Adrenal gland (tissue), 12 donors: ENCODE measurements around the gene TMIGD1. TPM values are rescaled to one million over a fixed set of nuclear protein-coding genes. Genes with fewer than 3 reads are reported as not detected.

Experiments
- DNase-seq, 7 donors: peaks; one replicate each; pipeline ENCODE4 v3.0.0-alpha.2; 2019 to 2020
- H3K27ac ChIP-seq, 5 donors: fragments of 200-600 bp; sonication (generic) in 4 of 5; 1 replicate in 3 of 5; 2 replicates in 2 of 5; pipeline versions ENCODE4 v1.5.1 to v1.8.0; 2016 to 2020; ENCODE audit warnings: mild to moderate bottlenecking in 1 of 5
- H3K27me3 ChIP-seq: fragments of 200-600 bp; 2 replicates; pipeline ENCODE4 v1.8.0; 2021
- H3K36me3 ChIP-seq, 2 donors: fragments of 200-600 bp; replicated peaks in 1 of 2; 1 replicate in 1 of 2; 2 replicates in 1 of 2; pipeline versions ENCODE4 v1.5.1 to v1.8.0; 2018 to 2022
- H3K4me1 ChIP-seq, 2 donors: fragments of 200-600 bp; replicated peaks in 1 of 2; 1 replicate in 1 of 2; 2 replicates in 1 of 2; pipeline versions ENCODE4 v1.5.1 to v1.8.0; 2018 to 2021
- H3K4me3 ChIP-seq, 4 donors: fragments of 200-600 bp; sonication (generic) in 3 of 4; one replicate each; pipeline ENCODE4 v1.5.1; 2016 to 2018
- H3K9me3 ChIP-seq, 3 donors: fragments of 200-600 bp; sonication (generic) in 1 of 3; replicated peaks in 1 of 3; 1 replicate in 2 of 3; 2 replicates in 1 of 3; pipeline versions ENCODE4 v1.5.1 to v1.8.0; 2016 to 2021
- POLR2A ChIP-seq, 2 donors: fragments of 450-650 bp; IDR thresholded peaks; one replicate each; pipeline ENCODE4 v1.6.1; 2017; ENCODE audit warnings: antibody characterized with exemption in 2 of 2, mild to moderate bottlenecking in 2 of 2, moderate library complexity in 1 of 2
- WGBS, 4 donors: extraction: QIAGEN DNeasy Blood & Tissue Kit in 2 of 4; methylation state at CpG; one replicate each; pipeline versions ENCODE4 v1.1.5 to v1.1.7; 2013 to 2017; 5-methylcytosine and 5-hydroxymethylcytosine counted together
- intact Hi-C, 2 donors: fragments of 100-400 bp; cut with DNase I; formaldehyde crosslinking; loops; one replicate each; pipeline versions ENCODE4 v1.14.1 to v1.15.0; 2022 to 2023
- polyA plus RNA-seq, 3 donors: library from polyadenylated mRNA; stranded (reverse); fragments of 200-250 nt in 2 of 3; fragments of 350-450 nt in 1 of 3; fragmentation: Illumina TruSeq in 1 of 3; extraction: RNeasy Lipid Tissue Mini Kit (QIAGEN cat#74804) in 1 of 3; gene quantifications; one replicate each; pipeline ENCODE4 v1.2.3, GENCODE V29; 2013 to 2014
- total RNA-seq, 9 donors: library from RNA; depleted of rRNA in 4 of 9; stranded (reverse); fragments of >200 nt in 4 of 9; fragments of 120-200 nt in 1 of 9; fragmentation: NEBNext Ultra II Directional in 1 of 9; extraction: Animal tissue kit (Norgen Biotek cat#: 25700) in 1 of 9; gene quantifications; one replicate each; pipeline versions ENCODE4 v1.1.0 to v1.2.4, GENCODE V29; 2013 to 2023
- TF ChIP-seq, protein P1 (sequence below), 6 experiments: fragments of 450-650 bp in 4 of 6; fragments of 200-600 bp in 2 of 6; sonication (generic) in 1 of 6; IDR thresholded peaks; 1 replicate in 5 of 6; 2 replicates in 1 of 6; pipeline versions ENCODE4 v1.5.1 to v1.8.0; 2016 to 2021; ENCODE audit warnings: antibody characterized with exemption in 6 of 6, mild to moderate bottlenecking in 2 of 6, moderate library complexity in 1 of 6
- donor health status: healthy with polysubstance abuse.
- donor health status: Bipolar disorder and iron deficiency.
- donor health status: DM: yes; HTN: yes; CAD: no.
- donor health status: DM: no; HTN: no; CAD: no.
- donor health status: DM: no; HTN: no; CAD: no.
- donor health status: DM: yes; HTN: yes; CAD: no.

Gene TMIGD1
- total and polyA plus RNA-seq, 12 donors: not detected

- WGBS, 4 donors: 61 to 80% (median 73%) methylated on average over 2 of the region's 2 CpGs
- Histone ChIP-seq H3K36me3 (no peaks in the 10 kb centered on the region), H3K27me3 (peaks cover 6% of the 10 kb centered on the region), H3K27ac (no peak overlapping the region), H3K9me3 (no peaks in the 10 kb centered on the region), H3K4me1 (no peaks in the 10 kb centered on the region), H3K4me3 (no peak overlapping the region)
- intact Hi-C loops: no loop called here
- no peak for TF ChIP-seq POLR2A (IDR thresholded peaks at IDR 0.05)
- TF ChIP-seq, protein P1, sequence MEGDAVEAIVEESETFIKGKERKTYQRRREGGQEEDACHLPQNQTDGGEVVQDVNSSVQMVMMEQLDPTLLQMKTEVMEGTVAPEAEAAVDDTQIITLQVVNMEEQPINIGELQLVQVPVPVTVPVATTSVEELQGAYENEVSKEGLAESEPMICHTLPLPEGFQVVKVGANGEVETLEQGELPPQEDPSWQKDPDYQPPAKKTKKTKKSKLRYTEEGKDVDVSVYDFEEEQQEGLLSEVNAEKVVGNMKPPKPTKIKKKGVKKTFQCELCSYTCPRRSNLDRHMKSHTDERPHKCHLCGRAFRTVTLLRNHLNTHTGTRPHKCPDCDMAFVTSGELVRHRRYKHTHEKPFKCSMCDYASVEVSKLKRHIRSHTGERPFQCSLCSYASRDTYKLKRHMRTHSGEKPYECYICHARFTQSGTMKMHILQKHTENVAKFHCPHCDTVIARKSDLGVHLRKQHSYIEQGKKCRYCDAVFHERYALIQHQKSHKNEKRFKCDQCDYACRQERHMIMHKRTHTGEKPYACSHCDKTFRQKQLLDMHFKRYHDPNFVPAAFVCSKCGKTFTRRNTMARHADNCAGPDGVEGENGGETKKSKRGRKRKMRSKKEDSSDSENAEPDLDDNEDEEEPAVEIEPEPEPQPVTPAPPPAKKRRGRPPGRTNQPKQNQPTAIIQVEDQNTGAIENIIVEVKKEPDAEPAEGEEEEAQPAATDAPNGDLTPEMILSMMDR (IDR thresholded peaks at IDR 0.05): no peak
- DNase-seq: no peak
Observed at GRCh38 chr17:30315106-30315505, 18.8 kb downstream of the TMIGD1 start.

DNA sequence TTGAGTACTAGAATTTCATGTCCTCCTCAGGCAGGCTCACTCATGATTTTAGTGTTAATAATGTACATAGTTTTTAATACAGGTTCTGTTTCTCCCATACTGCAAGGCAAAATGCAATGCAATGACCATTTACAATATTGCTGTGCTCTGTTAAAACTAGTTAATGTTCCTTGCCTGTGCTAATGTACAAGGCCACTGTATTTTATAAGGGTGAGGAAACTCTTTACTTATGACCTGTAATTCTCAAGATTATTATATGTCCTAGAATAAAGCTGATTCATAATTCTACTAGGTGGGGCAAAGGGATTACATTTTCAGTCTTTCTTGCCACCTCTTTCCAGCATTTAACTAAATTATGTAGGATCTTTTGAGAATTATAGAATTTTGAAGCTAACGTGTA, 19.4 kb downstream of the TMIGD1 start:
- Histone ChIP-seq H3K4me1 (no peaks in the 10 kb centered on the region), H3K27ac (no peak overlapping the region), H3K27me3 (peaks cover 6% of the 10 kb centered on the region), H3K36me3 (no peaks in the 10 kb centered on the region), H3K4me3 (no peak overlapping the region), H3K9me3 (no peaks in the 10 kb centered on the region)
- 71 to 86% (median 80%) methylated on average over 1 of the region's 1 CpG for WGBS, 4 donors
- intact Hi-C loops: no loop called here
- no peak for TF ChIP-seq POLR2A (IDR thresholded peaks at IDR 0.05)
- TF ChIP-seq, protein P1 (IDR thresholded peaks at IDR 0.05): no peak
- no peak for DNase-seq

DNA sequence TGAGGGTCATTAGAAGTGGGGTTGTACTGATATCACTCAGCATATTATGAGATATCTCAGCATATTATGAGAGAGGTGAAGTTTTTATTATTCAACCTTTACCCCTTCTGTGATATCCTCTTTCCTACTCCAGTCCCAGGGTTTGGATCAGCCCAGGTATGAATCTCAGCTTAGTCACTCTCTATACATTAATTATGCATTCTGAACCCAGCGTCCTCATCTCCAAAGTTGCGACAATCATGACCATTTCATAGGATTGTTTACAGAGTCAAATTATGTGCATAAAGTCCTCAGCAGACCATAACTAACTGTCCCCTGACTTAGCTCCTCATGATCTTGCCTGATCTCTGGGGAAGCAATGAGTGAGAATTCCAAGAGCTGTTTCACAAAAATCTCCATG, 21.6 kb downstream of the TMIGD1 start:
- TF ChIP-seq, protein P1 (IDR thresholded peaks at IDR 0.05): no peak
- TF ChIP-seq POLR2A (IDR thresholded peaks at IDR 0.05): no peak
- DNase-seq: no peak
- intact Hi-C loops: no loop called here
- Histone ChIP-seq H3K4me3 (no peak overlapping the region), H3K9me3 (no peaks in the 10 kb centered on the region), H3K27ac (no peak overlapping the region), H3K4me1 (no peaks in the 10 kb centered on the region), H3K27me3 (peaks cover 3% of the 10 kb centered on the region), H3K36me3 (no peaks in the 10 kb centered on the region)
- WGBS, 4 donors: 74 to 89% (median 77%) methylated on average over 2 of the region's 2 CpGs

- no peak for DNase-seq
- no peaks in the 10 kb centered on the region for H3K27me3 ChIP-seq
- intact Hi-C loops: no loop called here
- no peak overlapping the region for H3K4me3 ChIP-seq
- WGBS, 4 donors: 91 to 100% (median 96%) methylated on average over 2 of the region's 2 CpGs
- TF ChIP-seq POLR2A (IDR thresholded peaks at IDR 0.05): no peak
- TF ChIP-seq, protein P1 (IDR thresholded peaks at IDR 0.05): no peak
- H3K27ac ChIP-seq: no peak overlapping the region
- H3K4me1 ChIP-seq: no peaks in the 10 kb centered on the region
- H3K36me3 ChIP-seq: no peaks in the 10 kb centered on the region
- no peaks in the 10 kb centered on the region for H3K9me3 ChIP-seq
Observed at GRCh38 chr17:30310562-30310961, 23.3 kb downstream of the TMIGD1 start.
